ENCODE data around the gene SEC22A.

SEC22A gene, protein sequence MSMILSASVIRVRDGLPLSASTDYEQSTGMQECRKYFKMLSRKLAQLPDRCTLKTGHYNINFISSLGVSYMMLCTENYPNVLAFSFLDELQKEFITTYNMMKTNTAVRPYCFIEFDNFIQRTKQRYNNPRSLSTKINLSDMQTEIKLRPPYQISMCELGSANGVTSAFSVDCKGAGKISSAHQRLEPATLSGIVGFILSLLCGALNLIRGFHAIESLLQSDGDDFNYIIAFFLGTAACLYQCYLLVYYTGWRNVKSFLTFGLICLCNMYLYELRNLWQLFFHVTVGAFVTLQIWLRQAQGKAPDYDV

DNA sequence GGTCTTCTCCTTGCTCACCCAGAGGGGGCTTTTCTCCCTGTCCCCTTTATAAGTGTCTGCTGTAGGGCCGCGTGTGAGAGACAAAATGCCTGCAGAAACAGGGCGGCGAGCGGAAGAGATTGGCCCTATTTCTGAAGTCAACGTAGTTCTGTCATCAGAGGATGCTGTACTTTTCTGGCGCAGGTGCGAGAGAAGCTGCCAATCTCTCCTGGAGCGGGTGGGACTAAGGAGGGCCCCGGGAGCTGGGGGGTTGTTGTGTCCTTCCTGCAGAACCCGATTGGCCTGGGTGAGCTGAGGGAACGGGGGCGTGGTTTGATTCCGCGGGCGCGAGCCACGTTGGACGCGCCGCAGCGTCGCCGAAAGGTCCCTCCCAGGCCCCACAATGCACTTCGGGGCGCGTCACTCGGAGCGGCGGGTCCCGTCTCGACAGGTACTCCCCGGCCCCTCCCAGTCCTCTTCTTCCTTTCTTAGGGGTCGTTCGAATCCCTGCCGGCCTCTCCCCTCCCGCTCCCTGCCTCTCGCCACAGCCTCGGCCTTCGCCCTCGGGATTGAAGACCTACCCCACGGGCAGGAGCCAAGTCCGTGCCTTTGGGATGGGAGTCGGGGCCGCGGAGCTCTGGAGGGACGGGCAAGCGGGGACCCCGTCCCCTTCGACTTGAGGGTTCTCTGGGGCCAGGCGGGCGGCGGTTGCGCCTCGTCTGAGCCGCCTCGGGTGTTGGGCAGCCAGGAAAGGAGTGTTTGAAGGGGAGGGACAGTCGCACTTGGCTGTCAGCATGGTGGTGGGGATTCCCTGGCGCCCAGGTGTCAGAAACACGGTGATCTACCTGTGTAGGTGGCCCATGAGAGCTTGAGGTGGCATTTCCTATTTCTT is at the start of gene SEC22A:
Gene SEC22A (plus strand): TSS at position 387 of the 871 bp plus-strand sequence. CDS start 7,275 bp downstream, outside the sequence.
- peak; percentile 87 to 88 for DNase-seq (ENCODE audit: low read depth in 2 of 2)

DNA sequence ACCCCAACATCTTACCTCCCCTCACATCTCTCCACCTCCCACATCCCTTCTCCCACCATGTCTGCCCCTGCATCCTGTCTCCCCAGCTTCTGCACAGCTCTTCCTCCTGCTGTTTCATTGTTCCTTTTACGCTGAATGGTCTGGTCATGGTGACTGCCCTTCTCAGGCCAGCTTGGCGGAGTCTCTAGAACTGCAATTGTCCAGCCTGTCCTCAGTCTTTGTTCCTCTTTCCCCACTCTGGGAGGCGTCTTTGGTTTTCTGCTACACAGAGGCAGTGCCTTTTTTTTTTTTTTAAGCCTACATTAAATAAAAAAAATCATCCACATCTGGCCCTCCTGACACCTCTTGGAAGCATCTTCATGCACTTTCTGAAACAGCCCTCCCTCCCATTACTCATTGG is 49.1 kb upstream of the SEC22A start:
- DNase-seq (ENCODE audit: low read depth in 2 of 2) = no peak

DNA sequence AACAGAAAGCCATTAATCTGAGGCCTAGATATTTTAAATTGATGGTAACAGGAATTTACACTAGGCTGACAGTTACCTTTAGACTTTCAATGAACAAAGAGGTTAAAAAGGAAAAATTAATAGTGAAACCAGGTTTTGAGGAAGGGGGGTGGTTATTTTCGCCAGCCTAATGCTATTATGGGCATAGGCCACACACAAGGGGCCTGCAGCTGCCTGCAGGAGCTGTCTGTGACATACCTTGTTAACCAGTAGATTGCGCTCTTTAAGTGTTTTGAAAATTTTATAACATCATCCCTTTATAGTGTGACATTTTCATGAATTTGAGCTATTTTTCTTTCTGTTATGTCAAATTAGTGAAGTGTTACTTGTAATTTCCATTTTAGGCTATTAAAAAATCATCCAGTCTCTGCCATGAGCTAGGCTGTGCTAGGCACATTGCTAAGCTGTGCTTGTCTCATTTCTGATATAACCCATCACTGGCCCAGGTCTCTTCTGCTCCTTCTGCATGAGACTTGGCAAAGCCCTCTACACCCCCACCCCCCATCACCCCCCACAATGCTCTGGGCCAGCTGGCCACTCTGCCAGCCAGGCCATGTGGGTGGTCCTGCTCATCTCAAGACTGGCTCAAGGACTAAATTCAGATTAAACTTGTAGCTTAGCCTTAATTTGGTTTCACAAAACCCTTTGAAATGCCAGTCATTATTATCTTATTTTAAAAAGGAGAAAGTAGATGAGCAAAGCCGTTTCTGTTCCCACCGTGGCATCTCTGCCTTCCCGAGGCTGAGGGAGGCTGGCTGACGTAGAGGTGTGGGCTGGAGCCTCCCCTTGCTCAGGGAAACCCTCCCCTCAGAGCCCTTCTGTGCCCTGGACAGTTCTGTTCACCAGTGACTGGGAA is 48.4 kb upstream of the SEC22A start:
- no peak for DNase-seq (ENCODE audit: low read depth in 2 of 2)

DNA sequence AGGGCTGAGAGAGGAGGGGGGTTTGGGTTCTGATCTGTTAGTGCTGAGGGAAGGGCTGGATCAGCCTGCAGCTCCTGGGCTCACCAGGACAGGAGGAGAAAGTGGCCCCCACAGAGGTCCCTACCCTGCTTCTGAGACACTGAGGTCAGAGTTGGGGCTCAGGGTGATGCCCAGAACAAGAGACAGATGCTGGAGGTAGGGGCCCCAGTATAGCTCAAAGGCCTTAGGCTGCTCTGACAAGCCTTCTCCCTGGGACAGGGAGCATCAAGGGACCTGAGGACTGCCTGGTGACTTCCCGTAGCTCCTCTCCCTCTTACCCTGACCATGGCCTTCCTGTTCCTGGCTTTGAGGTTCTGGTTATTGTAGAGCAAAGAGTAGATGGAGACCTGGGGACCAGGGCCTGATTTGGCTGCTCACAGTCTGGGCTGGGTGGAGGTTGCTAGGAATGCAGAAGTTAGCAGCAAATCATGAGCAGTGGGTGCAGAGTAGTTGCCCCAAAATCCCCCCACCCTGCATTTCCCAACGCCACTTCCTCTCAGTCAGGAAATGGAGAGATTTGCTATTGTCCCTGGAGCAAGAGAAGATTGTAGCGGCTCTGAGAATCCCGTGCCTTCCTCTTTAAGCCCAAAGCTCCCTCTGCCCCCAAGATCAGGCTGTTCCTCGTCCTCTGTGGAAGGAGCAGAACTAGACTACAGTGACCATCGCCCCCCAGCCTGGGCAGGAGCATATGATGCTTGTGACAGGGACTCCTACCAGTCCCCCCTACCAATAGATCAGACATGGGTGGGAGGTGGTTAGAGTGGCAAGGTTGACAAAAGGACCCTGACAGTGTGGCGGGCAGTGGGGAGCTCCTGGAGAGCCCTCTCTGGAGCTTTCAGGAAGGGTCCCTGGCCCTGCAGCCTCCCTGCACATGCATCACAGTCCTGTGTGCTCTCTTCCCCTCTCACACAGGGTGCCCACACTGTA is 47.4 kb upstream of the SEC22A start:
- no peak for DNase-seq (ENCODE audit: low read depth in 2 of 2)

DNA sequence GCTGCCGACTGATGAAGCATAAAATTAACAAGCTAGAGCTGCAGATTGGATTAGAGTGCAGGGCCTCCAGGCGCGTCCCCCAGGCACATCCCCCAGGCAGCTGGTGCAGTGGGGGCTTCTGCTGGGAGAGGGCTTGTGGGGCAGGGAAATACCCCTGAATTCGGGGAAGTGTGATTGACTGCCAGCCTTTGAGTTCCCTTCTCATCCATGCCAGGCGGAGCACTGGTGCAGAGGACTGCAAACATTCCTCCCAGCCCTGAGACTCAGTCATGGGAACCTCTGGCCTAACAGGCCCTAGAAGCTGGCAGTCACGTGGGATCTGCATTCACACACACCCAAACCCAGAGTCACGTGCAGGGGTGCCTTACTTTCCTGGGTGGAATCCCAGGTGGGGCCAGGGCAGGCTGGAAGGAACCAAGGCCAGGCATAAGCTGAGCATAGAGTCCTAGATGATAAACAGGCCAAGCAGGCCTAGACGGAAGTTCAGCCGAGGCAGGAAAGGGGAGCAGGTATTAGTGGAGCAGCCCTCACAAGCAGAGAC is 46.2 kb upstream of the SEC22A start:
- DNase-seq (ENCODE audit: low read depth in 2 of 2) = no peak

DNA sequence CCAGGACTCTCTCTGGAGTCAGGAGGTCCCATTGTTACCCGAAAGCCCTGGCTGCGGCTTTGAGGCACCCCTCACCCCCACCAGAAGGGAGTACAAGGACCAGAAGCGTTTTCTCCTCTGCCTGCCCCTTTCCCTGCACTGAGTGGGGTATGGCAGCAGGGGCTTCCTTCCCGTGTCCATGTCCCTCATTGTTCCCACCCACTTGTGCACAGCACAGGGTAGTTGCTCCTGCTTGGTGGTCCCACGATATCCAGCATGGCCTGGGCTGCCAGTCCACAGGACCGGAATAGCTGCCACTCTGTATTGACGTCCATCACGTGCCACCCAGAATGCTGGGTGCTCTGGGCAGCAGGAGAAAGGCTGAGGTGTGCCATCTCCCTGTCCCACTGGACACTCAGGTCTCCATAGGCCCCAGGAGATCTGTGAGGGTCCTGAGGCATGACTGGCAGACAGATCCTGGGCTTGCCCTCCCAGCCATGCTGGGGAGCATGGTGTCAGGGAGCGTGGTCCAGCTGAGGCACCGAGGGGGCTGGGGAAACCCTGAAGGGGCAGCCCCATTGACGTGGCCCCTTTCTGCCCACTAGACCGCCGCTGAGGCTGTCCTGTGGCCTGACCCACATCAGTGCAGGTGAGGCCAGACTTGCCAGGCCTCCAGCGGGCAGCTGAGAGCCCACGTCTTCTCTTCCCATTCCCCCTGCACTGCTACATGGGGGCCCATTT is 45.3 kb upstream of the SEC22A start:
- DNase-seq (ENCODE audit: low read depth in 2 of 2) = no peak

DNA sequence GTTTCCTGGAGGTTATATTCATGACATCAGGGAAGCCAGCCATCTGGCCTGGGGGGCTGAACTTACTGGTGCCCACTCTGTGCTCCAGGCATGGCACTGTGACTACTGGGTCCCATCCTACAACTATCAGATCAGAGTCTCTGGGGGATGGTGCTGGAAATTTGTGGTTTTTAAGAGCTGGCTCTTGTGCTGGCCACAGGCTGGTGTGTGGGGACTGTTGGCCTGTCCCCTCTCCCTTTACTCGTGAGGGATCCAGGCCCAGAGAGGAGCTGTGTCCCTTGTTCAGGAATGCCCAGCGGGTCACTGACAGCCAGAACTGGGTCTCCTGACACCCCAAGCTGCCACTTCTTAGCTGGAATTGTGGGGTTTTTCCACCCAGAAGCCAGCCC is 44.5 kb upstream of the SEC22A start:
- DNase-seq (ENCODE audit: low read depth in 2 of 2) = no peak

DNA sequence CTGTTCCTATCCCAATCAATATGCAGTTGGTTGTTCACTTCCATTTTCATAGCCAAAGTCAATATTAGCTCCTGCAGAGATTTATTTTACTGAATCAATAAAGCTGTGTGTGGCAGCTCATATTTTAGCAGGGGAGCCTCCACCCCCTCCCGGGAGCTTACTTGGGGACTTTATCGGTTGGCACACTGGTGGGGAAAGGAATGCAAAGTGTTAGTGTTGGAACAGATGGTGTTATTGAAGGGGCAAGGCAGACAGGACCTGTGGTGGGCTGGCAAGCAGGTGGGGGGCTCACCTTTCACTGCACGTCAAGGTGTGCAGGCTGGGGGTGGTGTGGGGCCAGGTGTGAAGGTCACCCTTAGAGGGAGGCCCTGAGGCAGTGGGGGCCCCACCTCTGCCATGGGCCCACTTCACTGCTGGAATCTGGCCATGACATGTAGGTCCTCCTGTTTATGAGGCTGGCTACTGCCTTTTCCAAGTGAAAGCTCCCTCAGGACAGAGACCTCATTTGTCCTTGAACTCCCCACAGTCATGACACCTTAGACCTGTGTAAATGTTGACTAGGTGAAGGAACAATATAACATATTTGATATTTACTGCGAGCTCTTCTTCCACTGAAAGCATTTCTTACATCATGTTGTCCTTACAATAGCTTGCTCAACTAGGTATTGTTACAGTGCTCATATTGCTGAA is 44.0 kb upstream of the SEC22A start:
- no peak for DNase-seq (ENCODE audit: low read depth in 2 of 2)

DNA sequence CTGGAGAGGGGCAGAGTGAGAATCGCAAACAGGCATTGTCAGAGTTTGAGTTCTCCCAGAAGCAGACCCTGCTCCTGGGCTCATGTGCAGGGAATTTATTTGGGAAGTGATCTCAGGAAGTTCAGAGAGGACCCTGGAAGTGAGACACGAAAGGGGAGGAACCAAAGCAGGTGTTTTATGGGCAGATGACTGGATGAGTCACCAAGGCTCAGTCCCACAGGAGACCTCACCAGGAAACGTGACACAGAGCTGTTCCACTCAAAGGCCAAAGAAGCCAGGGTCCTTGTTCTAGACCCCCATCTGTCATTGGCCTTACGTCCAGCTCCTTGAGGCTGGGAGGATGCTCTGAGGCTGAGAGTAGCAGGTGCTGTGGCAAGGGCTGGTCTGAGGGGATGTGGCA is 43.4 kb upstream of the SEC22A start:
- no peak for DNase-seq (ENCODE audit: low read depth in 2 of 2)

DNA sequence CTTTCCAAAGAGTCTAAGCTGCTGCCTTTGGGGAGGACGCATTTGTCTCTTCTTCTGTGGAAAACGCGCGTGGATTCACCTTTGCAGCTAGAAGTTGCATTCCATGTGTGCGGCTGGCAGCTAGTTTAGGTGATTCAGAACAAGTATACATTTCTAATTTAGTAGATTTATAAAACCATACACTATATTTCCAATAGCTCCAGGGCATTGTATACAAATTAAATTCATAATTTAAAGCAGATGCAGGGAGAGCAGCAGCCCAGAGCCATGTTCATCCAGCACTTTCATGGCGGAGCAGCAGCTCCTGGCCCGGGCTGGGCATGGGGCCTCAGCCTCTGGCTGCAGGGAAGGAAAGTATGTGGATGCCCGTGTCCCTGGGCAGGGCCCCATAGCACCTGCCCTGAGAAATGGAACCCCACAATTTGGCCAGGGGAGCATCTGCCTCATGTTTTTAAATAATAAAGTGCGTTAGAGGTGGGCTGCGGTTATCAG is 42.8 kb upstream of the SEC22A start:
- no peak for DNase-seq (ENCODE audit: low read depth in 2 of 2)

DNA sequence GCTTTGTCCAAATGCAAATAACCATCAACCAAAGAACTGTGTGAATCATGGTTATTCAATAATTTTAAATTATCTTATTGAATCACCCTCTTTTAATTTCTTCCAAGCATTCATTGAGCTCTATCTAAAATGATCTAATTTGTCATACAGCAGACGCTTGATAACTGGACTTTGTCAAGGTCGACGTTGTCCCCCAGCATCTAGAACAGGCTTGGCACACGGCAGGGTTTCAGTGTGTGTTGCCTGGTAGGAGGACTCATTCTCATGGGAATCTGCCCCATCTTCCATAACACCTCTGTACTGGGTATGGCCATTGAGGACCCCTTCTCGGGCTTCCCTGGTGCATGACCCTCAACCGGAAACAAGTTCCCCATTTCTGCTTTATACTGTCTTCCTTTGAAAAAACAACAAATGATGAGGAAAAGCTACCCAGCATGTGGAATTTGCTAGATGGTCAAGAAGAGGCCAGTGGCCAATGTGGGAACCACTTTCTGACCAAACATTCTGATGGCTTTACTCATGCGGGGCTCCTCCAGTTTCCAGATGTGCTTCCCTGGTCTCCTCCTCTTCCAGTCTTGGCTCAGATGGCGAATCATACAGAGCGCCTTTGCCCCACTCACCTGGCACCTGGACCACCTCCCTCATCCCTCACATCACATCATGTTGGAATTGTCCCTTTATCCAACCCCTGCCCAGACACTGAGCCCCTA is 41.7 kb upstream of the SEC22A start:
- DNase-seq (ENCODE audit: low read depth in 2 of 2) = no peak

DNA sequence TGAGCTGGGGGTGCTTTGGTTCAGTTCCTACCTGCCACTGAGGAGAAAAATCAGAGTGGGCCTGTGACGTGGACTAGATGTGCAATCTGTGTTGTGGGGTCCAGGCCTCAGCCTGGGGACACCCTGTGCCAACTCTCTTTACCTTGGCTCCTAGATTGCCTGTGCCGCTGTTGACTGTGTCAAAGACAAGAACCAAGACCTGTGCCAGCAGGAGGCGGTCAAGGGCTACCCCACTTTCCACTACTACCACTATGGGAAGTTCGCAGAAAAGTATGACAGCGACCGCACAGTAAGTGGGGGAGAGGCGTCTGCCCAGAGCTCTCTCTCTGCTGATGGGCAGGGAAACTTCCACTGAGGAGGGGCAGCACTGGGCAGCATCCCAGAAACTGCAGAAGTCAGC is 40.6 kb upstream of the SEC22A start:
- DNase-seq (ENCODE audit: low read depth in 2 of 2) = no peak

DNA sequence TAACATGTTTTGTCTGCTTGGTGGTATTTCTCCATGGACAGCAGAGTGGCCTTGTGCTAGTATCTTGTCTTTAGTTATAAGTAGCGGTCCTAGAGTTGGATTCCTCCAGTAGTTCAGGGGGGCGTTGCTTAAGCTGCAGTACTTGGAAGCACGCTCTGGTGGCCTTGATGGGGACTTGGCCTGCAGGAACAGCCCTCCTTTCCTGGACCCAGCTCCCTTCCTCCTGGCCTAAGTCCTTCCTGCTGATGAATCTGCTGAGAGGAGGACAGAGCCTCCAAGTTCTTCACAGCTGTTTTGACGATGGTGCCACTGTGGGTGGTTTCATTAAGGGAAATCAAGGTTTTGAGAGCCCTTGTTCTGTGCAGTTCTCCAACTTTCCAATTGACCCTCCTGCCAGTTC is 38.6 kb upstream of the SEC22A start:
- no peak for DNase-seq (ENCODE audit: low read depth in 2 of 2)

DNA sequence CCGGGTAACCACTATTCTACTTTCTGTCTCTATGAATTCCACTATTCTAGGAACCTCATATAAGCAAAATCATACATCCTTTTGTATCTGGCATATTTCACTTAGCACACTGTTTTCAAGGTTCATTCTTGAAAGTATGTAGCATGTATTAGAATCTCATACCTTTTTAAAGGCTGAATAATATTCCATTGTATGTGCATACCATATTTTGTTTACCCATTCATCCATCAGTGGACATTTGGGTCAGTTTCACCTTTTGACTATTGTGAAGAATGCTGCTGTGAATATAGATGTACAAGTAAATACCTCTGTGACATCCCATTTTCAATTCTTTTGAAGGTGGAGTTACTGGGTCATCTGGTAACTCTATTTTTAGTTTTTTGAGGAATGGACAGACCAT is 36.6 kb upstream of the SEC22A start:
- DNase-seq (ENCODE audit: low read depth in 2 of 2) = no peak

DNA sequence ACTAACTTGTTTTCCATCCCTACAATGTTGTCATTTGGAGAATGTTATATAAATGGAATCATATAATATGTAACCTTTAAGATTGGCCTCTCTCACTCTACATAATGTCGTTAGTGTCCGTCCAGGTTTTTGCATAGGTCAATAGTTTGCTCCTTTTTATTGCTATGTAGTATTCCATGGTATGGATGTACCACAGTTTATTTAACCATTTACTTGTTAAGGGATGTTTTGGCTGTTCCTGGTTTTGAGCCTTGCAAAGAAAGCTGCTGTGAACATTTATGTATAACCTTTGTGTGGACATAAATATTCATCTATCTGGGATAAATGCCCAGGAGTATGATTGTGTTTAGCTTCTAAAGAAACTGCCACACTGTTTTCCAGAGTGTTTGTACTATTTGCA is 34.1 kb upstream of the SEC22A start:
- DNase-seq (ENCODE audit: low read depth in 2 of 2) = no peak

DNA sequence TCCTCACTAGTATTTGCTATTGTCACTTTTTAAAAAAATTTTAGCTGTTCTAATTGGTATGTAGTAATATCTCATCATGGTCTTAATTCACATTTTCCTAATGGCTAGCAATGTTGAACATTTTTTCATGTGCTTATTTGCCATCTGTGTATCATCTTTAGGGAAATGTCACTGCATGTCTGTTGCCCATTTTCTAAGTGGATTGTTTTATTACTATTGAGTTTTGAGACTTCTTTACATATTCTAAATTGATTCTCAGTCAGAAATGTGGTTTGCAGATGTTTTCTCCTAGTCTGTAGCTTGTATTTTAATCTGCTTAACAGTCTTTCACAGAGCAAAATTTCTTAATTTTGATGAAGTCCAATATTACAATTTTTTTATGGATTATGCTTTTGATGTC is 33.6 kb upstream of the SEC22A start:
- no peak for DNase-seq (ENCODE audit: low read depth in 2 of 2)

DNA sequence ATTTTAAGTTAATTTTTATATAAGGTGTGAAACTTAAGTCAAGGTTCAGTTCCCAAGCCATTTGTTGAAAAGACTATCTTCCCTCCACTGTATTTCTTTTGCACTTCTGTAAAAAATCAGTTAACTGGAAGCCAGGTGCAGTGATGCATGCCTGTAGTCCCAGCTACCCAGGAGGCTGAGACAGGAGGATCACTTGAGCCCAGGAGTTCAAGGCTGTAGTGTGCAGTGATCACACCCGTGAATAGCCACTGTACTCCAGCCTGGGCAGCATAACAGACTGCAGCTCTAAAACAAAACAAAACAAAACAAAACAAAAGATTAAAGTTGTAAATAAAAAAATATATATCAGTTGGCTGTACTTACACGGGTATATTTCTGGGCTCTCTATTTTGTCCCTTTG is 33.1 kb upstream of the SEC22A start:
- DNase-seq (ENCODE audit: low read depth in 2 of 2) = no peak

DNA sequence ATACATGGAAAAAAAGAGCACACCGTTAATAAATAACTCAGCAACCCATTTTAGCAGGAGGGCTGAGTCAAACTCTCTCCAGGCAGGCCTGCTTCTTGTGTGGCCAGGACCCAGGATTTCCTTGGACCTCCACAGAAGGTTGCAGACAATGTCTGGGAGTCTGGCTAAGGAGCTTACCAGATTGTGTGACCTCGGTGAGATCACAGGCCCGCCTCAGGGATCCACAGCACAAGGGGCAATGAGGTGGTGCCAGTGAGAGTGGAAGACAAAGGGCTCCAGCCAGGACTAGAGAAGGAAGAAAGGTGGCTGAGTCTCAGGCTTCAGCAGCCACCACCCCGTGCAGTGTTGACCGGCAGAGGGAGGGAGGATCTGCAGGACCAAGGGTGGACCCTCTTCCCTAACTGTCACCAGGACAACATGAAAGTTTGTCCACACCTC is 32.2 kb upstream of the SEC22A start:
- no peak for DNase-seq (ENCODE audit: low read depth in 2 of 2)

DNA sequence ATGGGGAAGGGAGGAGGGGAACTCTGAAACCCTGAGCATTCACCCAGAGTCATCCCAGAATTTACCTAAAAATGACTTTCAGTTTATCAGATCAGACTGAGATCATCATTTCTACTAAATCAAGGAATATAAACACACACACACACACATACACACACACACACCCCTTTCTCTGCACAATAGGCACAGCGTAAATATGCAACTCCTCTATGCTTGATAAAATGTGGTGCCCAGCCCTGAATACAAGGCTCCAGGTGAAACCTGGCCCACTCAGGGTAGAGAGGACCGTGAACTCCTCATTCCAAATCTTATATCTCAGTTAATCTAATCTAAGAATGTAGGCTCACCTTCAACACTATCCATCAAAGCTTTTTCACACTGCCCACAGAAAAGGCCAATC is 31.8 kb upstream of the SEC22A start:
- no peak for DNase-seq (ENCODE audit: low read depth in 2 of 2)
